HCT116 (cell line): ENCODE results near the gene MTCP1. TPM values are rescaled to one million over a fixed set of nuclear protein-coding genes. Genes with fewer than 3 reads are reported as not detected.

Experiments
- ATAC-seq: fragments of 200-7000 bp; cut with Tn5 transposase; 2 replicates; pipeline ENCODE4 v1.9.1; 2020; ENCODE audit warnings: mild to moderate bottlenecking, moderate library complexity
- BruUV-seq: library from RNA; stranded (reverse); fragments of 400-500 nt; replicated peaks from 2 replicates; lab custom pipeline; 2021; lab: Mats Ljungman, UMichigan
- CTCF ChIA-PET: fragments of 300-600 bp; sonication (Branson Sonifier 250); formaldehyde crosslinking; loops from one replicate; lab custom pipeline; 2021; ENCODE audit warnings: antibody characterized with exemption; lab: Charles Lee
- POLR2A ChIA-PET: fragments of 300-600, 350-600 bp; sonication (Branson Sonifier 250); formaldehyde crosslinking; loops from one replicate; lab custom pipeline; 2021; ENCODE audit warnings: antibody characterized with exemption; lab: Charles Lee
- RAD21 ChIA-PET, 2 experiments: fragments of 300-600 bp; sonication (Branson Sonifier 250); formaldehyde crosslinking; loops; one replicate each; lab custom pipeline; 2023; ENCODE audit warnings: low total read pairs in 2 of 2; ENCODE audit not compliant: uncharacterized antibody in 2 of 2, unreplicated experiment in 2 of 2, low non-redundant PET in 1 of 2; lab: Charles Lee
- DNase-seq: peaks from one replicate; pipeline ENCODE4 v3.0.0-alpha.2; 2010; ENCODE audit warnings: low read depth, low spot score
- H2AFZ ChIP-seq: fragments of 200-600 bp; shearing (Covaris generic), sonication (generic); 2 replicates; pipeline ENCODE4 v1.6.1; 2017; ENCODE audit warnings: low read depth, mixed run types, mixed read lengths, antibody characterized with exemption, low read length; ENCODE audit not compliant: poor library complexity, severe bottlenecking
- H3K27ac ChIP-seq: 2 replicates; pipeline ENCODE4 v1.5.1; 2012; ENCODE audit warnings: low read depth, low read length
- H3K27me3 ChIP-seq: fragments of 200-600 bp; sonication (generic); 2 replicates; pipeline ENCODE4 v1.6.1; 2016; ENCODE audit warnings: mixed run types, low read length, mixed read lengths; ENCODE audit not compliant: insufficient read depth
- H3K36me3 ChIP-seq, 2 experiments: fragments of 200-500 bp in 1 of 2; fragments of 200-600 bp in 1 of 2; sonication (Bioruptor generic) in 1 of 2; sonication (generic) in 1 of 2; 2 replicates each; pipeline versions ENCODE4 v1.5.1 to v1.6.1; 2014 to 2016; ENCODE audit warnings: low read length in 2 of 2, inconsistent platforms in 1 of 2, mixed read lengths in 1 of 2, mixed run types in 1 of 2; ENCODE audit not compliant: insufficient read depth in 2 of 2, control insufficient read depth in 1 of 2
- H3K4me1 ChIP-seq, 2 experiments: fragments of 200-600 bp in 1 of 2; sonication (generic) in 1 of 2; 2 replicates each; pipeline versions ENCODE4 v1.5.1 to v1.6.1; 2012 to 2017; ENCODE audit warnings: low read length in 2 of 2, inconsistent platforms in 1 of 2, mild to moderate bottlenecking in 1 of 2, mixed read lengths in 1 of 2, mixed run types in 1 of 2, moderate library complexity in 1 of 2; ENCODE audit not compliant: insufficient read depth in 2 of 2, control insufficient read depth in 1 of 2
- H3K4me2 ChIP-seq: fragments of 200-600 bp; sonication (generic); 2 replicates; pipeline ENCODE4 v1.6.1; 2017; ENCODE audit warnings: mixed run types, low read length, mixed read lengths
- H3K4me3 ChIP-seq, 2 experiments: fragments of 200-600 bp in 1 of 2; sonication (generic) in 1 of 2; replicated peaks in 1 of 2; 2 replicates each; pipeline ENCODE4 v1.5.1; 2011 to 2016; ENCODE audit warnings: low read length in 2 of 2, control low read depth in 1 of 2, low read depth in 1 of 2, mild to moderate bottlenecking in 1 of 2, mixed read lengths in 1 of 2, mixed run types in 1 of 2
- H3K79me2 ChIP-seq: fragments of 200-600 bp; sonication (generic); 2 replicates; pipeline ENCODE4 v1.6.1; 2017; ENCODE audit warnings: mild to moderate bottlenecking, mixed run types, low read length, moderate library complexity, mixed read lengths; ENCODE audit not compliant: insufficient read depth
- H3K9ac ChIP-seq: fragments of 200-600 bp; sonication (generic); 2 replicates; pipeline ENCODE4 v1.6.1; 2016; ENCODE audit warnings: low read length, mixed read lengths
- H3K9me2 ChIP-seq: fragments of 200-600 bp; sonication (generic), shearing (Covaris generic); 2 replicates; pipeline ENCODE4 v1.6.1; 2017; ENCODE audit warnings: mixed run types, mild to moderate bottlenecking, moderate library complexity; ENCODE audit not compliant: insufficient read depth
- H3K9me3 ChIP-seq, 2 experiments: fragments of 200-500 bp in 1 of 2; fragments of 200-600 bp in 1 of 2; sonication (Bioruptor generic) in 1 of 2; sonication (generic) in 1 of 2; 2 replicates each; pipeline ENCODE4 v1.6.1; 2014 to 2017; ENCODE audit warnings: low read length in 2 of 2, mixed read lengths in 2 of 2, inconsistent platforms in 1 of 2, low read depth in 1 of 2, mild to moderate bottlenecking in 1 of 2, mixed run types in 1 of 2, moderate library complexity in 1 of 2; ENCODE audit not compliant: control insufficient read depth in 1 of 2, insufficient read depth in 1 of 2
- H4K20me1 ChIP-seq: fragments of 200-600 bp; sonication (generic), shearing (Covaris generic); 2 replicates; pipeline ENCODE4 v1.6.1; 2017; ENCODE audit warnings: mixed run types, mild to moderate bottlenecking, moderate library complexity; ENCODE audit not compliant: insufficient read depth
- CEBPB ChIP-seq: IDR thresholded peaks from 2 replicates; pipeline ENCODE4 v1.6.1; 2012; ENCODE audit warnings: low read depth
- EZH2 ChIP-seq: fragments of 200-600 bp; sonication (generic); IDR thresholded peaks from 2 replicates; pipeline ENCODE4 v1.6.1; 2017; ENCODE audit warnings: antibody characterized with exemption, mixed run types
- EZH2phosphoT487 ChIP-seq: fragments of 200-600 bp; IDR thresholded peaks from 2 replicates; pipeline ENCODE4 v1.6.1; 2018; ENCODE audit warnings: antibody characterized with exemption, borderline replicate concordance
- POLR2AphosphoS5 ChIP-seq: IDR thresholded peaks from 2 replicates; pipeline ENCODE4 v1.6.1; 2011; ENCODE audit warnings: mild to moderate bottlenecking, low read depth, low read length, moderate library complexity
- RAD21 ChIP-seq: IDR thresholded peaks from 2 replicates; pipeline ENCODE4 v1.6.1; 2012; ENCODE audit warnings: low read depth, mild to moderate bottlenecking
- ZNF274 ChIP-seq: fragments of 200-500 bp; sonication (Bioruptor generic); IDR thresholded peaks from 2 replicates; pipeline ENCODE4 v1.6.1; 2014; ENCODE audit warnings: mild to moderate bottlenecking, low read depth, low read length, inconsistent platforms
- intact Hi-C: fragments of 100-400 bp; cut with micrococcal nuclease; formaldehyde crosslinking; loops from 2 replicates; pipeline ENCODE4 v1.10.0; 2022
- total RNA-seq: library from RNA; stranded (reverse); gene quantifications from one replicate; pipeline ENCODE4 v1.2.1, GENCODE V29; 2021; ENCODE audit not compliant: unreplicated experiment
- TF ChIP-seq, protein P1 (sequence below), 3 experiments: fragments of 200-600 bp in 1 of 3; sonication (generic) in 1 of 3; IDR thresholded peaks in 2 of 3; conservative IDR thresholded peaks in 1 of 3; 2 replicates each; pipeline ENCODE4 v1.5.1; 2012 to 2017; ENCODE audit warnings: low read depth in 2 of 3, low read length in 2 of 3, antibody characterized with exemption in 1 of 3, borderline replicate concordance in 1 of 3, control low read depth in 1 of 3, mild to moderate bottlenecking in 1 of 3, mixed read lengths in 1 of 3, mixed run types in 1 of 3, moderate library complexity in 1 of 3; ENCODE audit not compliant: insufficient read depth in 1 of 3
- TF ChIP-seq, protein P2 (sequence below): IDR thresholded peaks from 2 replicates; pipeline ENCODE4 v1.6.1; 2012

MTCP1 gene
- total RNA-seq, 1 experiment from 2014 or later: 10.7 TPM

DNA sequence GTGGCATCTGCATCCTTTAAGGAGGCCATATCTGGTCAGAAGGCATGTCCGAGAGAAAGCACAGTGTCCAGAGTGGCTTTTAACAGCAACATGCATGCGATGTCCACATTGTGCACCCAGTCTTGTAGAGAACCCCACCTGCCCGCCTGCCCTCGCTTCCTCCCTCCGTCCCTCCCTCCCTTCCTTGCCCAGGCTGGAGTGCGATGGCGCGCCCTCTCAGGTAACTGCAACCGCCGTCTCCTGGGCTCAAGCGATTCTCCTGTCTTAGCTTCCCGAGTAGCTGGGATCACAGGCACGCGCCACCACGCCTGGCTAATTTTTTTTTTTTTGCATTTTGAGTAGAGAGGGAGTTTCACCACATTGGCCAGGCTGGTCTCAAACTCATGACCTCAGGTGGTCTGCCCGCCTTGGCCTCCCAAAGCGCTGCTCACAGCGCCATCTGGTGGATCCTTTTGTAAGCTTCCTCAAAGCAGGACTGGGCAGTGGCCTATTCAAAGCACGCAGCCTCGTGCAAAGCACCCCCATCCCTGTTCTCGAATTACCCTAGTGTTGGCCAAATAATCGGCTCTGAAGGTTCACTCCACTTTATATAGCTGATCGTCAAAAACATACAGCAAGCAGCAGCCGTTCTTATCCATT, 15.4 kb upstream of the MTCP1 start:
- Histone ChIP-seq H3K9ac (no peak overlapping the region), H3K79me2 (no peaks in the 10 kb centered on the region)
- no TSS peak for BruUV-seq
- no peak for TF ChIP-seq EZH2phosphoT487
- no peak for TF ChIP-seq ZNF274
- TF ChIP-seq POLR2AphosphoS5: no peak
- TF ChIP-seq, protein P1, sequence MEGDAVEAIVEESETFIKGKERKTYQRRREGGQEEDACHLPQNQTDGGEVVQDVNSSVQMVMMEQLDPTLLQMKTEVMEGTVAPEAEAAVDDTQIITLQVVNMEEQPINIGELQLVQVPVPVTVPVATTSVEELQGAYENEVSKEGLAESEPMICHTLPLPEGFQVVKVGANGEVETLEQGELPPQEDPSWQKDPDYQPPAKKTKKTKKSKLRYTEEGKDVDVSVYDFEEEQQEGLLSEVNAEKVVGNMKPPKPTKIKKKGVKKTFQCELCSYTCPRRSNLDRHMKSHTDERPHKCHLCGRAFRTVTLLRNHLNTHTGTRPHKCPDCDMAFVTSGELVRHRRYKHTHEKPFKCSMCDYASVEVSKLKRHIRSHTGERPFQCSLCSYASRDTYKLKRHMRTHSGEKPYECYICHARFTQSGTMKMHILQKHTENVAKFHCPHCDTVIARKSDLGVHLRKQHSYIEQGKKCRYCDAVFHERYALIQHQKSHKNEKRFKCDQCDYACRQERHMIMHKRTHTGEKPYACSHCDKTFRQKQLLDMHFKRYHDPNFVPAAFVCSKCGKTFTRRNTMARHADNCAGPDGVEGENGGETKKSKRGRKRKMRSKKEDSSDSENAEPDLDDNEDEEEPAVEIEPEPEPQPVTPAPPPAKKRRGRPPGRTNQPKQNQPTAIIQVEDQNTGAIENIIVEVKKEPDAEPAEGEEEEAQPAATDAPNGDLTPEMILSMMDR (IDR thresholded peaks at IDR 0.05 in 2 of 3, conservative IDR thresholded peaks at IDR 0.05 in 1 of 3; ENCODE audit: borderline replicate concordance in 1 of 3, insufficient read depth in 1 of 3, low read depth in 2 of 3, low read length in 2 of 3): peak; percentile 30 to 59 (median 50); a peak in 5 of 6 replicates
- TF ChIP-seq EZH2: no peak
- no peak for TF ChIP-seq CEBPB
- TF ChIP-seq, protein P2, sequence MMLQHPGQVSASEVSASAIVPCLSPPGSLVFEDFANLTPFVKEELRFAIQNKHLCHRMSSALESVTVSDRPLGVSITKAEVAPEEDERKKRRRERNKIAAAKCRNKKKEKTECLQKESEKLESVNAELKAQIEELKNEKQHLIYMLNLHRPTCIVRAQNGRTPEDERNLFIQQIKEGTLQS: no peak
- peak; percentile 52 for TF ChIP-seq RAD21
- TF ChIP-seq, all 23 proteins: peak for 2
- POLR2A ChIA-PET: no interaction called here
- no peak overlapping the region for H3K4me2 ChIP-seq
- ATAC-seq (peak; percentile 87), DNase-seq (peak; percentile 31)
- H3K9me2 ChIP-seq: no peaks in the 10 kb centered on the region
- intact Hi-C loops: loop anchor here (1.0 to 10.0 kb wide), 2 partner anchors 105 to 172 kb away; no protein-coding TSS in a partner anchor
- H3K27me3 ChIP-seq: no peaks in the 10 kb centered on the region
- H3K9me3 ChIP-seq: no peaks in the 10 kb centered on the region
- no peak overlapping the region for H3K4me3 ChIP-seq
- H3K27ac ChIP-seq: no peak overlapping the region
- RAD21 ChIA-PET: no interaction called here
- H4K20me1 ChIP-seq: no peaks in the 10 kb centered on the region
- no peaks in the 10 kb centered on the region for H3K4me1 ChIP-seq
- H3K36me3 ChIP-seq: peaks cover 0 to 3% of the 10 kb centered on the region in 2 experiments; a peak in 1 of 4 replicates
- no peak overlapping the region for H2AFZ ChIP-seq
- CTCF ChIA-PET: interaction anchor here (0.8 to 1.2 kb wide), 2 partner anchors 98 to 168 kb away, joined by 3 read pairs; no protein-coding TSS in a partner anchor
